Measurements from ENCODE around the gene RAB11A. TPM values are rescaled to one million over a fixed set of nuclear protein-coding genes. Genes with fewer than 3 reads are reported as not detected.

Gene RAB11A
- total RNA-seq, 2 experiments from 2014 or later = 151 to 157 TPM

DNA sequence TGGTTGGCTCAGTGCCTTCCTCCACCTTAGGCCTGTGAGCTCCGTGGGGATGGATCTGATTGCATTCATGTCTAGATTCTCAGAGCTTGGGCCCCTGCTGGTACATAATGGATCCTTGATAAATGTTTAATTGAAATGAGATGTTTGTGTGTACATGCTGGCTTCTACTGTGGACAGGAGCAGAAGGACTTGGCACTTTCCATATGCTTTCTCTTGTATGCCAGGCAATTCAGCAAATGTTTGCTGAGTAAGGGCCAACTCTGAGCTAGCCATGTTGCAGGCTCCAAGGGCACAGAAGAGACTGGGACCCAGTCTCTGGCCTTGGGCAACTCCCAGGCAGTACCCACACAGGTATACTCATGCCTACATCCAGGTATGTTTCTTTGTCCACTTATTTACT lies 67.0 kb downstream of the RAB11A start:
- H3K9me3 Mint-ChIP-seq = no peaks in the 10 kb centered on the region
- no peaks in the 10 kb centered on the region for H3K27me3 Mint-ChIP-seq (ENCODE audit: low read depth)
- H3K4me1 Mint-ChIP-seq (ENCODE audit: low read depth) = no peaks in the 10 kb centered on the region
- no peak overlapping the region for H3K27ac Mint-ChIP-seq
- intact Hi-C loops (cut with micrococcal nuclease) = no loop called here
- DNase-seq = no peak
- CTCF ChIA-PET = no interaction called here
- H3K4me3 Mint-ChIP-seq = no peak overlapping the region
- no peaks in the 10 kb centered on the region for H3K36me3 Mint-ChIP-seq (ENCODE audit: low read depth)

DNA sequence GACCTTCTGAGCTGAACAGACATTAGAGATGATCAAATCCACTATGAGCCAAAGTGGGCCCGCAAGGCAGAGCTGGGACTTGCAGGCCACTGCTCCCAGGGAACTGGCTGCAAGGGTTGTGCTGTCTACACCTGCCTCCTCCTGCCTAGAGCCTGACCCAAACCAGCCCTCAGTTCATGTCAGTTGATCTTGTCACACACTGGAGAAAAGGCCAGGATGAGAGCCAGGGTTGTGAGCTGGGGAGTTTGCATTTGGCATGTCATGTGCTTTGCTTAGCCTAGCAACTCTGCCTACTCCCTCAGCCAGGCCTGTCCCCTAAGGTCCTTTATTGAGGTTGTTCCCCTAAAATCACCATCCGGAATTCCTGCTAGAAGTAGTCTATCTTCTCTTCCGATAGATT lies 67.8 kb downstream of the RAB11A start:
- DNase-seq = no peak
- no peaks in the 10 kb centered on the region for H3K27me3 Mint-ChIP-seq (ENCODE audit: low read depth)
- H3K4me1 Mint-ChIP-seq (ENCODE audit: low read depth) = no peaks in the 10 kb centered on the region
- no peak overlapping the region for H3K27ac Mint-ChIP-seq
- CTCF ChIA-PET = interaction anchor here (0.6 to 1.6 kb wide), 3 partner anchors 42 to 300 kb away, joined by 3 to 5 read pairs (median 3); no protein-coding TSS in a partner anchor
- intact Hi-C loops (cut with micrococcal nuclease) = no loop called here
- no peaks in the 10 kb centered on the region for H3K9me3 Mint-ChIP-seq
- H3K36me3 Mint-ChIP-seq (ENCODE audit: low read depth) = no peaks in the 10 kb centered on the region
- H3K4me3 Mint-ChIP-seq = no peak overlapping the region

DNA sequence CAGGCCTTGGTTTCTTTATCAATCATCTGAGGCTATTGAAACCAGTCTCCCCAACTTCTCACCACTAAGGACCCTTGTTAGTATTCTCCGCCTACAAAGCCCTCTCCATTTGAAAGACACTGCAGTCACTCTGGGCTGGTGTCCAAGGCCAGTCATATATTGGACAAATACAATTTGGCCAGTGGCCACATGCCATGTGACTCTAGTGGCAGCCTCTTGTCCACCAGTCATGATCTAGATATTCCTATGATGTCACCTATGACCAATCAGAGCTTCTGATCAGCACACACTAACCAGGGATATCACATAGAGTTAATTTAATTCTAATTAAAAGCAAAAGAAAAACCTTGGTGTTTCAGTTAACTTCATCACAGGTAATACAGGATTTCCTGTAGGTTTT lies 68.2 kb downstream of the RAB11A start:
- no peak overlapping the region for H3K27ac Mint-ChIP-seq
- H3K4me1 Mint-ChIP-seq (ENCODE audit: low read depth) = no peaks in the 10 kb centered on the region
- intact Hi-C loops (cut with micrococcal nuclease) = no loop called here
- no peaks in the 10 kb centered on the region for H3K36me3 Mint-ChIP-seq (ENCODE audit: low read depth)
- DNase-seq = no peak
- H3K9me3 Mint-ChIP-seq = no peaks in the 10 kb centered on the region
- no peaks in the 10 kb centered on the region for H3K27me3 Mint-ChIP-seq (ENCODE audit: low read depth)
- no peak overlapping the region for H3K4me3 Mint-ChIP-seq
- CTCF ChIA-PET = interaction anchor here (0.6 to 1.6 kb wide), 2 partner anchors 42 to 151 kb away, joined by 3 to 5 read pairs; no protein-coding TSS in a partner anchor

DNA sequence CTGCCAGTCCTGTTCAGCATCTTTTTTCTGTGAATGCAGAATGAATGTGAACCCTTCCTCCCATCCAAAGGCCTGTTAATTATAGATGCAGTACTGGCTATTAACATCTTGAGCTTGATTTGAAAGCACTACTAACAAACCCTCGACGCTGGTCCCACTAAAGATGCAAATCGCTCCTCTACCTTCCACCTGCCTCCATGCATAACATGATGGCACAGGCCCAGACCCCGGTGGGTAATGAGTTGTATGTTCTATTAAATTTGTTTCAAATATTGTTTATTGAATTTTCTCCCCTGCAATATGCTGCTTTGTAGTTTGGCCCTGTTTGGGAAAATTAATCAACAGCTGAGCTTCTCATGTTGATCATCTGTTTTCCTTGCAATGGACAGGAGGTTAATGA lies 69.3 kb downstream of the RAB11A start:
- Mint-ChIP-seq H3K27me3 (ENCODE audit: low read depth) (no peaks in the 10 kb centered on the region), H3K27ac (no peak overlapping the region), H3K36me3 (ENCODE audit: low read depth) (no peaks in the 10 kb centered on the region), H3K4me3 (no peak overlapping the region), H3K9me3 (no peaks in the 10 kb centered on the region), H3K4me1 (ENCODE audit: low read depth) (no peaks in the 10 kb centered on the region)
- intact Hi-C loops (cut with micrococcal nuclease) = no loop called here
- no peak for DNase-seq
- CTCF ChIA-PET = interaction anchor here (0.9 kb wide), 1 partner anchor 358 kb away, joined by 3 read pairs; no protein-coding TSS in a partner anchor

DNA sequence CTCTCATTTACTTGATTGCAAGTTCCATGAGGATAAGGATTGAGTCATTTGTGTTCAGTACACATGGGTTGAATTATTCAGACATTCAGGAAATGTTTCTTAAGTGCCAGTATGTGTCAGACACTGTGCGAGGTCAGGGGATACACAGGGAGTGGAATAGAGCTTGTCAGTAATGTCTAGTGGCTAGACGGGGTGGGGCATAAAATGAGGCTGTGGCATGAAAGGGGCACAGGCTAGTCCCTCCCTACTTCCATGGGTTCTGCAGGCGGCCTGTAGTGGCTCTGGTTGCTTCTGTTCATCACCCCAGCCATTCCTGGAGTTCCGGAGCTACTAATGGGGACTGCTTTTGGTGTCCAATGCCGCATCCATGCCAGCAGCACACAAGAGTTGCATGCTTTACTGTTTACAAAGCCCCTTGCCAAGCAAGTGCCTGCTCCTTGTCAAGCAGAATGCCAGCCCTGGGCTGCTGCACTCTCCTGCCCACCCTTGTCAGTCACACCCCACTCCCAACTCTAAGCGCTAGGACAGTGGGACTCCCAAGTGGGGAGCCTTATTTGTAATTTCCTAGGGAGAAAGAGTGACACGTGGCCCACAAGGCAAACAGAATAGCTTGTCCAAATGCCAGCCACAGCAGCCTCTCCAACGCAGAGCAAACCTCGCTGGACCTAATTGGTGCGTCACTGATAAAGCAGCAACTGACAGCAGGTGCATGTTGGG lies 70.8 kb downstream of the RAB11A start:
- H3K4me1 Mint-ChIP-seq (ENCODE audit: low read depth) = no peaks in the 10 kb centered on the region
- intact Hi-C loops (cut with micrococcal nuclease) = loop anchor here (5.0 kb wide), 1 partner anchor 288 kb away; no protein-coding TSS in a partner anchor
- H3K36me3 Mint-ChIP-seq (ENCODE audit: low read depth) = no peaks in the 10 kb centered on the region
- CTCF ChIA-PET = no interaction called here
- no peak overlapping the region for H3K27ac Mint-ChIP-seq
- DNase-seq = no peak
- H3K4me3 Mint-ChIP-seq = no peak overlapping the region
- no peaks in the 10 kb centered on the region for H3K27me3 Mint-ChIP-seq (ENCODE audit: low read depth)
- no peaks in the 10 kb centered on the region for H3K9me3 Mint-ChIP-seq

DNA sequence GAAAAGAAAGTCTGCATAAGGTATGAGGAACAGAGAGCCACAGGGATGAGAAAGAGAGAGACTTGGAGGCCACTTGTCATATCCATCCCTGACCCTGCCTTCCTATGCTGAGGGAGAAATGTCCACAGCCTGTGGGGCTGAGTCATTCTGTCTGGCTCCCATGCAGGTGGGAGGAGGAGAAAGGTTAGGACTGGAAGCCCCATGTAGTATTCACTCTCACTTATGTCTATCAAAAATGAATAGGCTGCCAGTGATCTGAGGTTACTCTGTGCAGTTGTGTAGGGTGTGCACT lies 71.3 kb downstream of the RAB11A start:
- CTCF ChIA-PET = no interaction called here
- Mint-ChIP-seq H3K27ac (no peak overlapping the region), H3K4me1 (ENCODE audit: low read depth) (no peaks in the 10 kb centered on the region), H3K4me3 (no peak overlapping the region), H3K36me3 (ENCODE audit: low read depth) (no peaks in the 10 kb centered on the region), H3K27me3 (ENCODE audit: low read depth) (no peaks in the 10 kb centered on the region), H3K9me3 (no peaks in the 10 kb centered on the region)
- no peak for DNase-seq
- intact Hi-C loops (cut with micrococcal nuclease) = loop anchor here (5.0 kb wide), 1 partner anchor 288 kb away; no protein-coding TSS in a partner anchor

Other genes with a start within 250 kb of the RAB11A start
- gene SLC24A1, start 247.6 kb upstream of the RAB11A start, total RNA-seq = 10 to 100 TPM; 10.7 to 12.4 TPM
- gene DENND4A, start 77.2 kb upstream of the RAB11A start, total RNA-seq = 10 to 100 TPM; 23.9 to 24.9 TPM